IPS-NIHi7 (cell line): ENCODE results near the gene YPEL2.

Experiments
- DNase-seq: peaks from one replicate; pipeline ENCODE4 v3.0.0; 2012; ENCODE audit warnings: mixed read lengths; ENCODE audit errors: extremely low spot score

Gene YPEL2

DNA sequence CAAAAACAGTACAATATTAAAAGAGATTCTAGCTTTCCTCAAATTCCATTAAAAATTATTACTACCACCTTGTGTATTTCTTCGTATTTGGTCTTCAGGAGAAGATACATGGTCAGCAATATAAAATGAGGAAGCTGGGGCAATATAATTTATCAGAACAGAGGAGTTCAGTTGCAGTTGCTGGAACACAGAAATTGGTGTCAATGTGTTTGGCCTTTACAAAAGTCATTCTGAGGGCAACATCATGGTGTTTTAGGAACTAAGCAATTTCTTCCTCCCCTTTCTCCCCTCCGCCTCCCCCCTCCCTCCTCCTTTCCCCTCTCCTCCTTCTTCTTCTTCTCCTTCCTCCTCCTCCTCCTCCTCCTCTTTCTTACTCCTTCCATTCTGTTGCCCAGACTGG, 102.1 kb downstream of the YPEL2 start:
- no peak for DNase-seq

DNA sequence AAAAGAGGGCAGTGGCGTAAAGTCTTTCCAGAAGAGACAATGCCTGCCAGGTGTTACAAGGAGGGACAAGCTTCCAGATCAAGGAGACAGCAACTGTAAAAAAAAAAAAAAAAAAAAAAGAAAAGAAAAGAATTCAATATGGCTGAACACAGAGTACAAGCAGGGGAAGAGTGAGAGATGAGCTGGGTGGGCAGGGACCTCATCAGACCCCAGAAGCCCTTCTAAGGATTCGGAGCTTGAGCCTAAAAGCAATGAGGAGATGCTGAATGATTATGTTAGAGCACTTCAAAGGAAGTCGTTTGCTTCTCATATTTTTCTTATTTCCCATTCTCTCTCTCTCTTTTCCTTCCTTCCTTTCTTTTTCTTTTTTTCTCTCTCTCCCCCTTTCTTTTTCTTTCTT, 103.0 kb downstream of the YPEL2 start:
- DNase-seq: no peak

DNA sequence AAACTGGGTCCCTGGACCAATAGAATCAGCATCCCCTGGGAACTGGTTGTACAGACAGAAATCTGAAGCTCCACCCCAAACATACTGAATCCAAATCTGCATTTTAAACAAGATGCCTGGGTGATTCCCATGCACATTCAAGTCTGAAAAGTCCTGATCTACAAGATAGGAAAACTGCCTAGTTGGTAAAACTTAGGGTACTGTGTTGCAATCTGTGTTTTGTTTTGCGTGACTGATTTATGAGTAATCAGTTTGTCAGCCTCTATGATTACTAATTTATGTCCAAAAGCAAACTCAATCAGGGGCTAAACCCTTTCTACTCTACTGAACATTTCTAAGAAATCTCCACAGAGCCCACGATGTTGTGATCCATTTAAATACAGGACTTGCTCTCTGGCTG, 103.8 kb downstream of the YPEL2 start:
- no peak for DNase-seq

DNA sequence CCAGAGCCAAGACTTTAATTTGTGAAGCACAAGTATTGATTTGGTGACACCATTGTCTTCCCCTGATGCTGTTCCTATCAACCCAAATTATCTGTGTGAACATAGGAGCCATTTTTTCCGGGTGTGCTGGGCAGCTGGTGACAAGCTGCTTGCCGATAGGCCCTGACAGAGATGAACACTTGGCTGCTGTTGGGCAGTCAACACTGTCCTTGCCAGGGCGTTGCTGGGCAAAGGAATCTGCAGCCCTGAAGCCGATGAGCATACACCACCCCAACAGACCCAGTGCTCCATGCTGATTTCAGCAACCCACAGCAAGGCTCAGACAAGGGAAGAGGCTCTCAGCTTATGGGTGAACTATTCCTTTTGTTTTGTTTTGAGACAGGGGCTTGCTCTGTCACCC, 105.4 kb downstream of the YPEL2 start:
- DNase-seq: no peak

DNA sequence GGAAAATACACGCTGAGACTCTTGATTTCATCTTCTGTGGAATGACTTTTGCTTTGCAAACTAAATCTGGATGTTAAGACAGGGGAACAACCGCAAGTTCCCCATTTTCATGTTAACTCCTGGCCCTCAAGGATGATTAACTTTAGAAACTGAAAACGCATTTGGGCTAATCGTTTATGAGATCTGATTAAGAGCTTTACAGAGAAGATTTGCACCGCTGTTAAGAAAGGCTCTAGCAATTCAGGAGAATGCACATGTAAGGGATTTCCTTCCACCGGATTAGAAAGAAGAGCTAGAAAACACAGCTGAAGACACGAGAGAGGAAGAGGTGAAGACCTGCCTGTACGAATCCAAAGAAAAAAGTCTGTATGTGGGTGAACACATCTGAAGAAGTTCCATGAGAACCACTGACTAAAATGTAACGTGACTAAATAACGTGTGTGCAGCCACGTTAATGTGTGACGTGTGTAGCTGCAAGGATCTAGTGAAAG, 106.4 kb downstream of the YPEL2 start:
- no peak for DNase-seq

DNA sequence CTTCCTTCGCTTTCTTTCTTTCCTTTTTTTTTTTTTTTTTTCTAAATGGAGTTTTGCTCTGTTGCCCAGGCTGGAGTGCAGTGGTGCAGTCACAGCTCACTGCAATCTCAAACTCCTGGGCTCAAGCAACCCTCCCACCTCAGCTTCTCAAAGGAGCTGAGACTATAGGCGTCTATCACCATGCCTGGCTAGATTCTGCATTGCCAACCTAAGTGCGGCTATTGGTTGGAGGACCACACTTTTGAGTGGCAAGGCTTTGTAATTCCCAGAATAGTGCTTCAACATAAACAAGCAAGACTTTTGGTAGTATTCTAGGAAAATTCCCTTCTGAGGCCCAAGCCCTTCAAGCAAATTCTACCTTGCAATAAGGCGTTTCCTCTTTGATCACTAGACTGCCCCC, 107.8 kb downstream of the YPEL2 start:
- DNase-seq: no peak

DNA sequence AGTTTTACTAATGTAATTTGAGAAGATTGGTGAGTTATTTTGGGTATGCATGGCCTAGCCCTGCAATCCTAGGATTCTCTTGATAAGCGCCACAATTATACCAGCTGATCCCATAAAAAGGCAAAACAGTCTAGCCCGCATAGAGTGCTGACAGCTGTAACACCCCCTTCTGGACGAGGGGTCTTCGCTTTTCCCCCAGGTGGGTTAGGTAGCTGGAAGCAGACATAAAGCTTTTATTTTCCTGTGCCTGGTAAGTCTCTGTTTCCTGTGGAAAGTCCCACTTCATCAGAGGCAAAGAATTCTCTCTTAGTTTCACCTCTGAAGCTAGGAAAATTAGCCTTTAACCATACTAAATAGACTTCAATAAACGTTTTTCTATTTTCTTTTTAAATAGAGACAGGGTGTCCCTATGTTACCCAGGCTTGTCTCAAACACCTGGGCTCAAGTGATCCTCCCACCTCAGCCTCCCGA, 108.3 kb downstream of the YPEL2 start:
- no peak for DNase-seq

DNA sequence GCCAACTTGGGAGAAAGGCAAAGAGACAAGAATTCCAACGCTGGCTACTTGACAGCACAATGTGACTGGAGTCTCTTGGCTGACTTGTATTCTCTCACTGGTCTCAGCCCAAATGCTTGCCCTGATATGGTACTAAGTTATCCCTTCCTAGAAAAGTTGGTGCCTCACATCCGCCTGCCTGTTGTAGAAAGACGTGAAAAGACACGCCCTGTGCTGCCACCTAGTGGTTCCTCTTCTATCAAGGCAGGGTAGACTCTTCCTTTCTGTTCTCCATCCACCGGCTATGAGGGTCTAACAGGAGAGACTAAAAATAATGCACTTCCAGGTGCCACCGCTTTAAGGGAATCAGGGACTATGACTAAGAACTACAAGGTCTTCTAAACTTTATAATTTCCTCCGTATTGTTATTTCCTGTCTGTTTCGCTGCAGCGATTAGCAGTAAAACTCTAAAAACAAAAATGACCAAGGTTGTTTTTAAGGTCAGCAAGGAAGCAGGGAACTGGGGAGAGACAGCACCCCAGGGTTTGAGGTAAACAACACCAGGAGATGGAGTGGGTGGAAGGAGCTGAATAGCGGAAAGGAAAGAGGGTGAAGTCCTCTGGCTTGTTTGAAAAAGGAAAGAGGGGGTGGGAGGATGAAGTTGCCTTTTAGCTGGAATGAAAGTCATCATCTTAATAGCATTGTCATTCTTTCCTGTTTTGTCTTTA, 109.5 kb downstream of the YPEL2 start:
- peak; percentile 87 for DNase-seq

DNA sequence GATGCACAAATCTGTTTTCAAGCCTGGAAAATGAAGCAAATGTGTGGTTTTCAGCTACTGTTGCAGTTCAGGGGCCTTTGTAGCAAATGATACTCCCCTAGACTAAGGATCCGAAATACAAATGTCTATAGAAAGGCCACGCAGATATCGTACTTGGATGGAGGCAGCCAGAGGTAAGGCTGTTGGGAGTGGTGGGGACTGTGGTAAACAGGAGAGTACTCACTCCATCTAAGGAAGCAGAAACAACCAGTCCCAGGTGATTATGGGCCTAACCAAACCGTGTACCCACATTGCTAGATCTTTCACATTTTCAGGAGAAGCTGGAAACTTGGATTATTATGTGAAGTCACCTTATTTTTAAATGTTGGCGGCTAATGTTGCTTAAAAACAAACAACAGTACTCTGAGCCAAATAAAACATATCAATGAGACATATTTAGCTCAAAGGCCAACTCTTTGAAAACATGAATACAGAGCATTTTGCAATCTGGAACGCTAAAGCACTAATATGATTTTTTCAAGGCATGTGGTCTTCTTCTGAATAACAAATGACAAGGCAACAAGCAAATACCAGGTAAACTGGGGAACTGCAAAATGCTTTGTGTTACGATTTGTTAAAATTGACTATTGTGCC, 110.1 kb downstream of the YPEL2 start:
- DNase-seq: no peak

DNA sequence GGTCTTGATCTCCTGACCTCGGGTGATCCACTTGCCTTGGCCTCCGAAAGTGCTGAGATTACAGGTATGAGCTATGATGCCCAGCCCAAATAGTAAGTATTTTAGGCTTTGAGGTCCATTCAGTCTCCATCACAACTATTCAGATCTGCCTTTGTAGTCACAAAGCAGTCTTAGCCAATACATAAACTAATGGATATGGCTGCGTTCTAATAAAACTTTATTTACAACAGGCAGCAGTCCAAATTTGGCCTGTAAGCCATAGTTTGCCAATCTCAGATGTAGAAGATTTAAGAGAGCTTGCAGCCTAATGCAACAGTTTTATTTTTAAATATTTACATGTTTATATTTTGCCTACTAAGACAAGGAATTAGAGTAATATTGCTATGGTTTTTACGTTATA, 111.7 kb downstream of the YPEL2 start:
- no peak for DNase-seq
